Measurements from ENCODE around the gene MGMT.

MGMT gene

GRCh38 chr10:129546106-129546505 lies 79.1 kb downstream of the MGMT start:
- DNase-seq: no peak

GRCh38 chr10:129547608-129548007 lies 80.6 kb downstream of the MGMT start:
- DNase-seq: no peak

- DNase-seq: no peak
Measured at GRCh38 chr10:129548600-129548999, 81.6 kb downstream of the MGMT start.

- no peak for DNase-seq
Measured at GRCh38 chr10:129550076-129550475, 83.0 kb downstream of the MGMT start.

GRCh38 chr10:129550658-129551057 lies 83.6 kb downstream of the MGMT start:
- no peak for DNase-seq

GRCh38 chr10:129552119-129552518 lies 85.1 kb downstream of the MGMT start:
- DNase-seq: no peak

- DNase-seq: no peak
Measured at GRCh38 chr10:129553928-129554327, 86.9 kb downstream of the MGMT start.

GRCh38 chr10:129556316-129556715 lies 89.3 kb downstream of the MGMT start:
- no peak for DNase-seq

- no peak for DNase-seq
Measured at GRCh38 chr10:129560361-129560760, 93.3 kb downstream of the MGMT start.

GRCh38 chr10:129562487-129562886 lies 95.4 kb downstream of the MGMT start:
- DNase-seq: no peak

- no peak for DNase-seq
Measured at GRCh38 chr10:129564923-129565322, 97.9 kb downstream of the MGMT start.

- DNase-seq: no peak
Measured at GRCh38 chr10:129568583-129569344, 101.7 kb downstream of the MGMT start.

GRCh38 chr10:129570185-129570584 lies 103.1 kb downstream of the MGMT start:
- DNase-seq: no peak

- no peak for DNase-seq
Measured at GRCh38 chr10:129579228-129579627, 112.2 kb downstream of the MGMT start.

GRCh38 chr10:129580010-129580409 lies 113.0 kb downstream of the MGMT start:
- no peak for DNase-seq

GRCh38 chr10:129580901-129581300 lies 113.9 kb downstream of the MGMT start:
- no peak for DNase-seq

GRCh38 chr10:129581827-129582411 lies 114.9 kb downstream of the MGMT start:
- no peak for DNase-seq

- no peak for DNase-seq
Measured at GRCh38 chr10:129583831-129584230, 116.8 kb downstream of the MGMT start.

GRCh38 chr10:129586898-129587443 lies 119.9 kb downstream of the MGMT start:
- no peak for DNase-seq

GRCh38 chr10:129589546-129589945 lies 122.5 kb downstream of the MGMT start:
- no peak for DNase-seq

- no peak for DNase-seq
Measured at GRCh38 chr10:129593953-129594352, 126.9 kb downstream of the MGMT start.

GRCh38 chr10:129594811-129595210 lies 127.8 kb downstream of the MGMT start:
- DNase-seq: no peak

- no peak for DNase-seq
Measured at GRCh38 chr10:129598413-129598812, 131.4 kb downstream of the MGMT start.

GRCh38 chr10:129599160-129599559 lies 132.1 kb downstream of the MGMT start:
- DNase-seq: no peak

GRCh38 chr10:129601737-129602136 lies 134.7 kb downstream of the MGMT start:
- DNase-seq: no peak
